DND-41 (cell line): ENCODE results near the gene SUMO3.

Experiments used
- EZH2 ChIP-seq: IDR thresholded peaks from 3 replicates; pipeline ENCODE4 v1.6.1; 2012; ENCODE audit warnings: borderline replicate concordance, low read depth, mild to moderate bottlenecking, moderate library complexity, low read length, inconsistent platforms; ENCODE audit not compliant: severe bottlenecking
- TF ChIP-seq, protein P1 (sequence below): IDR thresholded peaks from 2 replicates; pipeline ENCODE4 v1.5.1; 2012; ENCODE audit warnings: borderline replicate concordance, low read length, moderate library complexity, mild to moderate bottlenecking; ENCODE audit not compliant: poor library complexity, severe bottlenecking; ENCODE audit errors: extremely low read depth

DNA sequence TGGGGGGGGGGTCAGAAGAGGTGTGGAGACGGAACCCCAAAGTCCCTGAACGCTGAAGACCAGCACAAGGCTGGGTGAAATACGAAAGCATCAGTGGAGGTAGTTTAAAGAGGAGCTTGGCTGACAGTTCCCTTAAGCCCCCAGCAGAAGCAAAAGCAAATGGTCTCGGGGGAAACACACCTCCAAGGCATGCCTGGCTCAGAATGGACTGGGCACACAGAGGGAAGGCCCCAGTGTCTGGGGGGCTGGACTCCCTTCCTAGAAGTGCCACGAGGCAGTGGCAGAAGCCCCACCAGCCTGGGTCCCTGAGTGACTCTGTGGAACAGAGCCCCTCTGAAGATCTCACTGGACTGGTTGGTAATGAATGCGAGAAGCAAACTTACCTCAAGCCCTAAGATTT lies 60.1 kb downstream of the SUMO3 start:
- TF ChIP-seq, protein P1, sequence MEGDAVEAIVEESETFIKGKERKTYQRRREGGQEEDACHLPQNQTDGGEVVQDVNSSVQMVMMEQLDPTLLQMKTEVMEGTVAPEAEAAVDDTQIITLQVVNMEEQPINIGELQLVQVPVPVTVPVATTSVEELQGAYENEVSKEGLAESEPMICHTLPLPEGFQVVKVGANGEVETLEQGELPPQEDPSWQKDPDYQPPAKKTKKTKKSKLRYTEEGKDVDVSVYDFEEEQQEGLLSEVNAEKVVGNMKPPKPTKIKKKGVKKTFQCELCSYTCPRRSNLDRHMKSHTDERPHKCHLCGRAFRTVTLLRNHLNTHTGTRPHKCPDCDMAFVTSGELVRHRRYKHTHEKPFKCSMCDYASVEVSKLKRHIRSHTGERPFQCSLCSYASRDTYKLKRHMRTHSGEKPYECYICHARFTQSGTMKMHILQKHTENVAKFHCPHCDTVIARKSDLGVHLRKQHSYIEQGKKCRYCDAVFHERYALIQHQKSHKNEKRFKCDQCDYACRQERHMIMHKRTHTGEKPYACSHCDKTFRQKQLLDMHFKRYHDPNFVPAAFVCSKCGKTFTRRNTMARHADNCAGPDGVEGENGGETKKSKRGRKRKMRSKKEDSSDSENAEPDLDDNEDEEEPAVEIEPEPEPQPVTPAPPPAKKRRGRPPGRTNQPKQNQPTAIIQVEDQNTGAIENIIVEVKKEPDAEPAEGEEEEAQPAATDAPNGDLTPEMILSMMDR = no peak
- TF ChIP-seq EZH2 = no peak
